WERI-Rb-1 (cell line): ENCODE data around the gene DEFB132.

Source experiments
- DNase-seq: peaks from one replicate; pipeline ENCODE4 v3.0.0-alpha.2; 2020
- H3K27ac ChIP-seq: fragments of 250-450 bp; sonication (Bioruptor Pico); 2 replicates; pipeline ENCODE4 v1.5.1; 2020; ENCODE audit warnings: mild to moderate bottlenecking, moderate library complexity
- H3K27me3 ChIP-seq: fragments of 250-450 bp; sonication (Bioruptor Pico); 2 replicates; pipeline ENCODE4 v1.5.1; 2021; ENCODE audit warnings: mild to moderate bottlenecking, low read depth, moderate library complexity; ENCODE audit not compliant: insufficient read depth, severe bottlenecking
- H3K36me3 ChIP-seq: fragments of 250-450 bp; sonication (Bioruptor Pico); 2 replicates; pipeline ENCODE4 v1.5.1; 2020; ENCODE audit warnings: mild to moderate bottlenecking, moderate library complexity
- H3K4me3 ChIP-seq: 2 replicates; pipeline ENCODE4 v1.5.1; 2011; ENCODE audit warnings: low read depth, mild to moderate bottlenecking, control low read depth, low read length
- H3K9me3 ChIP-seq: fragments of 250-450 bp; sonication (Bioruptor Pico); 2 replicates; pipeline ENCODE4 v1.5.1; 2021; ENCODE audit warnings: mild to moderate bottlenecking, moderate library complexity; ENCODE audit not compliant: severe bottlenecking
- TF ChIP-seq, protein P1 (sequence below): IDR thresholded peaks from 2 replicates; pipeline ENCODE4 v1.5.1; 2011; ENCODE audit warnings: low read depth, mild to moderate bottlenecking, control low read depth, inconsistent platforms, low read length

DEFB132 gene

DNA sequence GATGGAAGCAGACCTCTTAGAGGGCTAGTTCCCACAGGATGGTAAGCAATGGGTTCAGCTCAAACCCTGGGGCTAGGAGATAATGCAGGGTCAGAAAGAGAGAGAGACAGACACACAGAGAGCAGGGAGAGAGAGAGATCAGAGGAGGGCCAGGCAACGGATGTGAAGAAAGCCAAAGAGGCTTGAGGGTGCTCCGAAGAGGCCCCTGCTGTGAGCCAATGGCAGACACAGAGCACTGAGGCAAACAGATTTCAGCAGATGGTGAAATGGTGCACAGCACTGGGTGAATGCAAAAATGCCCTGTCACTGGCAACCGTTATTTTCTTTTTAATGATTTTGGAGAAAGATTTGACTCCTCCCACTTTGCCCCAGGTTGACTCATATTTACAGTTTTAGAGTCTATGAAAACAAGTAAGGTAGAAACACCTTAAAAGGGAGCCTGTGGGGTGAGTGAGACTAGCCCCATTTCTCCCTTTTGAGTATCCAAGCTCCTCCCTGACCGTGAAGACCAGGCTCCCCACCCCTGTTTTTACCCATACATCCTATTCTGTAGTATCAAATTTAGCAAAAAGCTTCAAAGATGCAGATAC, 840 bp downstream of the DEFB132 start:
- no peak for DNase-seq
- Histone ChIP-seq H3K36me3 (no peaks in the 10 kb centered on the region), H3K27me3 (no peaks in the 10 kb centered on the region), H3K9me3 (no peaks in the 10 kb centered on the region), H3K27ac (no peak overlapping the region), H3K4me3 (no peak overlapping the region)
- TF ChIP-seq, protein P1, sequence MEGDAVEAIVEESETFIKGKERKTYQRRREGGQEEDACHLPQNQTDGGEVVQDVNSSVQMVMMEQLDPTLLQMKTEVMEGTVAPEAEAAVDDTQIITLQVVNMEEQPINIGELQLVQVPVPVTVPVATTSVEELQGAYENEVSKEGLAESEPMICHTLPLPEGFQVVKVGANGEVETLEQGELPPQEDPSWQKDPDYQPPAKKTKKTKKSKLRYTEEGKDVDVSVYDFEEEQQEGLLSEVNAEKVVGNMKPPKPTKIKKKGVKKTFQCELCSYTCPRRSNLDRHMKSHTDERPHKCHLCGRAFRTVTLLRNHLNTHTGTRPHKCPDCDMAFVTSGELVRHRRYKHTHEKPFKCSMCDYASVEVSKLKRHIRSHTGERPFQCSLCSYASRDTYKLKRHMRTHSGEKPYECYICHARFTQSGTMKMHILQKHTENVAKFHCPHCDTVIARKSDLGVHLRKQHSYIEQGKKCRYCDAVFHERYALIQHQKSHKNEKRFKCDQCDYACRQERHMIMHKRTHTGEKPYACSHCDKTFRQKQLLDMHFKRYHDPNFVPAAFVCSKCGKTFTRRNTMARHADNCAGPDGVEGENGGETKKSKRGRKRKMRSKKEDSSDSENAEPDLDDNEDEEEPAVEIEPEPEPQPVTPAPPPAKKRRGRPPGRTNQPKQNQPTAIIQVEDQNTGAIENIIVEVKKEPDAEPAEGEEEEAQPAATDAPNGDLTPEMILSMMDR: no peak

DNA sequence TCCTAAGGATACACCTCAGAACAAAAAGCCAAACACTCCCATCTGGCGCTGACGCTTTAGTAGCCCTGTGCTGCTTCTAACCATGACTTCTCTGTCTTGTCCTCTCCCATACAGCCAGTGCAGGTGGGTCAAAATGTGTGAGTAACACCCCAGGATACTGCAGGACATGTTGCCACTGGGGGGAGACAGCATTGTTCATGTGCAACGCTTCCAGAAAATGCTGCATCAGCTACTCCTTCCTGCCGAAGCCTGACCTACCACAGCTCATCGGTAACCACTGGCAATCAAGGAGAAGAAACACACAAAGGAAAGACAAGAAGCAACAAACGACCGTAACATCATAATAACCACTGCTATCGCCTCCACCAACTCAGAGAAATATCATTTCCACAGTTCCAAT, 1.4 kb downstream of the DEFB132 start:
- H3K4me3 ChIP-seq: no peak overlapping the region
- no peaks in the 10 kb centered on the region for H3K27me3 ChIP-seq
- no peaks in the 10 kb centered on the region for H3K36me3 ChIP-seq
- TF ChIP-seq, protein P1: peak; percentile 34; the same call in 1 of the 2 replicates
- no peaks in the 10 kb centered on the region for H3K9me3 ChIP-seq
- peak; percentile 24 for DNase-seq
- no peak overlapping the region for H3K27ac ChIP-seq

GRCh38 chr20:259981-260380, 2.5 kb downstream of the DEFB132 start:
- no peak for DNase-seq
- Histone ChIP-seq H3K9me3 (no peaks in the 10 kb centered on the region), H3K27ac (no peak overlapping the region), H3K36me3 (no peaks in the 10 kb centered on the region), H3K4me3 (no peak overlapping the region), H3K27me3 (no peaks in the 10 kb centered on the region)
- TF ChIP-seq, protein P1: no peak

- Histone ChIP-seq H3K4me3 (no peak overlapping the region), H3K36me3 (no peaks in the 10 kb centered on the region), H3K27me3 (no peaks in the 10 kb centered on the region), H3K9me3 (no peaks in the 10 kb centered on the region), H3K27ac (no peak overlapping the region)
- no peak for DNase-seq
- TF ChIP-seq, protein P1: no peak
These were observed 6.2 kb downstream of the DEFB132 start for GRCh38 chr20:263701-264100.

GRCh38 chr20:266596-267562, 9.4 kb downstream of the DEFB132 start:
- TF ChIP-seq, protein P1: peak; percentile 89
- Histone ChIP-seq H3K9me3 (no peaks in the 10 kb centered on the region), H3K27me3 (no peaks in the 10 kb centered on the region), H3K4me3 (peak overlapping the region; percentile 37), H3K36me3 (peaks cover 3% of the 10 kb centered on the region; the same call in 1 of the 2 replicates), H3K27ac (peak overlapping the region; percentile 77)
- peak; percentile 95 for DNase-seq
